ENCODE data around the gene AP3S1. TPM values are rescaled to one million over a fixed set of nuclear protein-coding genes. Genes with fewer than 3 reads are reported as not detected.

AP3S1 gene
- total and polyA plus RNA-seq, 2 of the 13 experiments (the other 11 are each of a cell fraction or from before 2014, with no cell fraction given): 50.5 to 85.9 TPM

DNA sequence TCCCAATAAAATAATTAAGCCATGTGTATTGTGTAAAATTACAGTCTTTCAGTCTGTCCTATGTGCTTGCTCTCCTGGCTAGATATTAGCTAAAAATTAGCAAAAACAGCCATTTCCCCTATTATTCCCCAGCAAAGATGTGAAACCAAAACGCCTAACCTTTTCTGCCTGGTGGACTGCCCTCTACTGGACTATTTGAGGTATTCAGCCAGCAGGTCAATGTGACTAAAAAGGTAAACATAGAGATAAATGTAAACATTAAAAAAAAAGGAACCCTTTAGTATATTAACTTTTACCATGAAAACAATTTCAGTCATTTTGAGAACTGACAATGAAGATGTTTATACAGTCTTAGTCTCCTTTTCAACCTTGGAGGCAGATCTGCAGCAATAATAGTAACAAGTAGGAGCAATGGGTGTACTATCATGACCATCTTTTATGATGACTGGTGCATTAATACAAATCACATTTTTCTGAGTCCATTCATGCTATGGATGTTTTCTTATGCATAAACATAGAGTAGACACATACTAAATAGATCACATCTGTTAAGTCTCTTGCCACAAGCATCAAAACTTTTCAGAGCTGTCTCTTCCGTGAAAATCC is 10.5 kb upstream of the AP3S1 start (continued):
- TF ChIP-seq SMYD3 (CRISPR knock-in tag; IDR thresholded peaks at IDR 0.05) (no peak), HMG20A (CRISPR knock-in tag; IDR thresholded peaks at IDR 0.05; ENCODE audit: borderline replicate concordance) (peak; percentile 26; the same call in 1 of the 2 replicates), SOX13 (IDR thresholded peaks at IDR 0.05) (no peak), SOX13 (CRISPR knock-in tag; conservative IDR thresholded peaks at IDR 0.05 in 1 of 2, IDR thresholded peaks at IDR 0.05 in 1 of 2) (0 out of 4 replicates have a peak, but pooled peaks of 1 of the 2 experiments have one; percentile 7), SMC3 (IDR thresholded peaks at IDR 0.05; ENCODE audit: low read length) (peak; percentile 84), TEAD3 (CRISPR knock-in tag; optimal IDR thresholded peaks at IDR 0.05; ENCODE audit: borderline replicate concordance) (peak; percentile 64), GATA4 (IDR thresholded peaks at IDR 0.05; ENCODE audit: borderline replicate concordance, low read depth) (no peak), GATAD2A (CRISPR knock-in tag; IDR thresholded peaks at IDR 0.05) (peak; percentile 56; the same call in 1 of the 2 replicates), MAFF (IDR thresholded peaks at IDR 0.05; ENCODE audit: low read depth, low read length) (peak; percentile 58), FOXA1 (IDR thresholded peaks at IDR 0.05) (0 out of 2 replicates have a peak, but pooled peaks have one; percentile 31), FOXA1 (CRISPR knock-in tag; IDR thresholded peaks at IDR 0.05) (peak; percentile 52; the same call in 1 of the 2 replicates), JUND (CRISPR knock-in tag; IDR thresholded peaks at IDR 0.05) (no peak)
- TF ChIP-seq, protein P1, sequence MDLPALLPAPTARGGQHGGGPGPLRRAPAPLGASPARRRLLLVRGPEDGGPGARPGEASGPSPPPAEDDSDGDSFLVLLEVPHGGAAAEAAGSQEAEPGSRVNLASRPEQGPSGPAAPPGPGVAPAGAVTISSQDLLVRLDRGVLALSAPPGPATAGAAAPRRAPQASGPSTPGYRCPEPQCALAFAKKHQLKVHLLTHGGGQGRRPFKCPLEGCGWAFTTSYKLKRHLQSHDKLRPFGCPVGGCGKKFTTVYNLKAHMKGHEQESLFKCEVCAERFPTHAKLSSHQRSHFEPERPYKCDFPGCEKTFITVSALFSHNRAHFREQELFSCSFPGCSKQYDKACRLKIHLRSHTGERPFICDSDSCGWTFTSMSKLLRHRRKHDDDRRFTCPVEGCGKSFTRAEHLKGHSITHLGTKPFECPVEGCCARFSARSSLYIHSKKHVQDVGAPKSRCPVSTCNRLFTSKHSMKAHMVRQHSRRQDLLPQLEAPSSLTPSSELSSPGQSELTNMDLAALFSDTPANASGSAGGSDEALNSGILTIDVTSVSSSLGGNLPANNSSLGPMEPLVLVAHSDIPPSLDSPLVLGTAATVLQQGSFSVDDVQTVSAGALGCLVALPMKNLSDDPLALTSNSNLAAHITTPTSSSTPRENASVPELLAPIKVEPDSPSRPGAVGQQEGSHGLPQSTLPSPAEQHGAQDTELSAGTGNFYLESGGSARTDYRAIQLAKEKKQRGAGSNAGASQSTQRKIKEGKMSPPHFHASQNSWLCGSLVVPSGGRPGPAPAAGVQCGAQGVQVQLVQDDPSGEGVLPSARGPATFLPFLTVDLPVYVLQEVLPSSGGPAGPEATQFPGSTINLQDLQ (CRISPR knock-in tag; IDR thresholded peaks at IDR 0.05): no peak
- TF ChIP-seq, protein P2, sequence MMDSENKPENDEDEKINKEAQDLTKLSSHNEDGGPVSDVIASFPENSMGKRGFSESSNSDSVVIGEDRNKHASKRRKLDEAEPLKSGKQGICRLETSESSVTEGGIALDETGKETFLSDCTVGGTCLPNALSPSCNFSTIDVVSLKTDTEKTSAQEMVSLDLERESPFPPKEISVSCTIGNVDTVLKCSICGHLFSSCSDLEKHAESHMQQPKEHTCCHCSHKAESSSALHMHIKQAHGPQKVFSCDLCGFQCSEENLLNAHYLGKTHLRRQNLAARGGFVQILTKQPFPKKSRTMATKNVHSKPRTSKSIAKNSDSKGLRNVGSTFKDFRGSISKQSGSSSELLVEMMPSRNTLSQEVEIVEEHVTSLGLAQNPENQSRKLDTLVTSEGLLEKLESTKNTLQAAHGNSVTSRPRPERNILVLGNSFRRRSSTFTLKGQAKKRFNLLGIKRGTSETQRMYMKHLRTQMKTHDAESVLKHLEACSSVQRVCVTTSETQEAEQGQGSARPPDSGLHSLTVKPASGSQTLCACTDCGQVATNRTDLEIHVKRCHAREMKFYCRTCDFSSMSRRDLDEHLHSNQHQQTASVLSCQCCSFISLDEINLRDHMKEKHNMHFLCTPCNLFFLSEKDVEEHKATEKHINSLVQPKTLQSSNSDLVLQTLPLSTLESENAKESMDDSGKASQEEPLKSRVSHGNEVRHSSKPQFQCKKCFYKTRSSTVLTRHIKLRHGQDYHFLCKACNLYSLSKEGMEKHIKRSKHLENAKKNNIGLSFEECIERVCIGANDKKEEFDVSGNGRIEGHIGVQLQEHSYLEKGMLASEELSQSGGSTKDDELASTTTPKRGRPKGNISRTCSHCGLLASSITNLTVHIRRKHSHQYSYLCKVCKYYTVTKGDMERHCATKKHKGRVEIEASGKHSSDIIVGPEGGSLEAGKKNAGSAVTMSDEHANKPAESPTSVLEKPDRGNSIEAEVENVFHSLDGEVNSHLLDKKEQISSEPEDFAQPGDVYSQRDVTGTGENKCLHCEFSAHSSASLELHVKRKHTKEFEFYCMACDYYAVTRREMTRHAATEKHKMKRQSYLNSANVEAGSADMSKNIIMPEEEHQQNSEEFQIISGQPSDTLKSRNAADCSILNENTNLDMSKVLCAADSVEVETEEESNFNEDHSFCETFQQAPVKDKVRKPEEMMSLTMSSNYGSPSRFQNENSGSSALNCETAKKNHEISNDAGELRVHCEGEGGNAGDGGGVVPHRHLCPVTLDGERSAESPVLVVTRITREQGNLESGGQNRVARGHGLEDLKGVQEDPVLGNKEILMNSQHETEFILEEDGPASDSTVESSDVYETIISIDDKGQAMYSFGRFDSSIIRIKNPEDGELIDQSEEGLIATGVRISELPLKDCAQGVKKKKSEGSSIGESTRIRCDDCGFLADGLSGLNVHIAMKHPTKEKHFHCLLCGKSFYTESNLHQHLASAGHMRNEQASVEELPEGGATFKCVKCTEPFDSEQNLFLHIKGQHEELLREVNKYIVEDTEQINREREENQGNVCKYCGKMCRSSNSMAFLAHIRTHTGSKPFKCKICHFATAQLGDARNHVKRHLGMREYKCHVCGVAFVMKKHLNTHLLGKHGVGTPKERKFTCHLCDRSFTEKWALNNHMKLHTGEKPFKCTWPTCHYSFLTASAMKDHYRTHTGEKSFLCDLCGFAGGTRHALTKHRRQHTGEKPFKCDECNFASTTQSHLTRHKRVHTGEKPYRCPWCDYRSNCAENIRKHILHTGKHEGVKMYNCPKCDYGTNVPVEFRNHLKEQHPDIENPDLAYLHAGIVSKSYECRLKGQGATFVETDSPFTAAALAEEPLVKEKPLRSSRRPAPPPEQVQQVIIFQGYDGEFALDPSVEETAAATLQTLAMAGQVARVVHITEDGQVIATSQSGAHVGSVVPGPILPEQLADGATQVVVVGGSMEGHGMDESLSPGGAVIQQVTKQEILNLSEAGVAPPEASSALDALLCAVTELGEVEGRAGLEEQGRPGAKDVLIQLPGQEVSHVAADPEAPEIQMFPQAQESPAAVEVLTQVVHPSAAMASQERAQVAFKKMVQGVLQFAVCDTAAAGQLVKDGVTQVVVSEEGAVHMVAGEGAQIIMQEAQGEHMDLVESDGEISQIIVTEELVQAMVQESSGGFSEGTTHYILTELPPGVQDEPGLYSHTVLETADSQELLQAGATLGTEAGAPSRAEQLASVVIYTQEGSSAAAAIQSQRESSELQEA (CRISPR knock-in tag; IDR thresholded peaks at IDR 0.05; ENCODE audit: not compliant biosample characterization): no peak
- TF ChIP-seq, protein P3, sequence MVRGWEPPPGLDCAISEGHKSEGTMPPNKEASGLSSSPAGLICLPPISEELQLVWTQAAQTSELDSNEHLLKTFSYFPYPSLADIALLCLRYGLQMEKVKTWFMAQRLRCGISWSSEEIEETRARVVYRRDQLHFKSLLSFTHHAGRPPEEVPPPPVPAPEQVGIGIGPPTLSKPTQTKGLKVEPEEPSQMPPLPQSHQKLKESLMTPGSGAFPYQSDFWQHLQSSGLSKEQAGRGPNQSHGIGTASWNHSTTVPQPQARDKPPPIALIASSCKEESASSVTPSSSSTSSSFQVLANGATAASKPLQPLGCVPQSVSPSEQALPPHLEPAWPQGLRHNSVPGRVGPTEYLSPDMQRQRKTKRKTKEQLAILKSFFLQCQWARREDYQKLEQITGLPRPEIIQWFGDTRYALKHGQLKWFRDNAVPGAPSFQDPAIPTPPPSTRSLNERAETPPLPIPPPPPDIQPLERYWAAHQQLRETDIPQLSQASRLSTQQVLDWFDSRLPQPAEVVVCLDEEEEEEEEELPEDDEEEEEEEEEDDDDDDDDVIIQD (CRISPR knock-in tag; IDR thresholded peaks at IDR 0.05; ENCODE audit: low read depth): peak; percentile 45; the same call in 1 of the 2 replicates

All from HepG2 (cell line).